VCaP (cell line): ENCODE measurements around the gene CCDC97.

Experiments used
- H3K27ac ChIP-seq: fragments of 450-650 bp; 2 replicates; pipeline ENCODE4 v1.5.1; 2017
- TF ChIP-seq, protein P1 (sequence below): fragments of 450-650 bp; conservative IDR thresholded peaks from 2 replicates; pipeline ENCODE4 v1.5.1; 2017; ENCODE audit warnings: mild to moderate bottlenecking, moderate library complexity

CCDC97 gene

DNA sequence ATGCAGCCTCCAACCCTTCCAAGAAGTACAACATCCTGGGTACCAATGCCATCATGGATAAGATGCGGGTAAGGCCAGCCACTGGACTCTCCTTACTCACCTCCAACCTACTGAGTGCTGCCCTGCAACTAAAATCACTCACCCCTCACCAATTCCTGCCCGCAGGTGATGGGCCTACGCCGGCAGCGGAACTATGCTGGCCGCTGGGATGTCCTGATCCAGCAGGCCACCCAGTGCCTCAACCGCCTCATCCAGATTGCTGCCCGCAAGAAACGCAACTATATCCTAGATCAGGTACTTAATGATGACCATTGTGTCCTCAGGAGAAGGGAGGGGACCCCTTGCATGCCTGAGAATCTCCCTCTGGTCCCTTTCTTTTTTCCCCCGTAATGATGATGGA lies 15.6 kb upstream of the CCDC97 start:
- H3K27ac ChIP-seq, result no peak overlapping the region

GRCh38 chr19:41295499-41295898 lies 14.5 kb upstream of the CCDC97 start:
- TF ChIP-seq, protein P1, sequence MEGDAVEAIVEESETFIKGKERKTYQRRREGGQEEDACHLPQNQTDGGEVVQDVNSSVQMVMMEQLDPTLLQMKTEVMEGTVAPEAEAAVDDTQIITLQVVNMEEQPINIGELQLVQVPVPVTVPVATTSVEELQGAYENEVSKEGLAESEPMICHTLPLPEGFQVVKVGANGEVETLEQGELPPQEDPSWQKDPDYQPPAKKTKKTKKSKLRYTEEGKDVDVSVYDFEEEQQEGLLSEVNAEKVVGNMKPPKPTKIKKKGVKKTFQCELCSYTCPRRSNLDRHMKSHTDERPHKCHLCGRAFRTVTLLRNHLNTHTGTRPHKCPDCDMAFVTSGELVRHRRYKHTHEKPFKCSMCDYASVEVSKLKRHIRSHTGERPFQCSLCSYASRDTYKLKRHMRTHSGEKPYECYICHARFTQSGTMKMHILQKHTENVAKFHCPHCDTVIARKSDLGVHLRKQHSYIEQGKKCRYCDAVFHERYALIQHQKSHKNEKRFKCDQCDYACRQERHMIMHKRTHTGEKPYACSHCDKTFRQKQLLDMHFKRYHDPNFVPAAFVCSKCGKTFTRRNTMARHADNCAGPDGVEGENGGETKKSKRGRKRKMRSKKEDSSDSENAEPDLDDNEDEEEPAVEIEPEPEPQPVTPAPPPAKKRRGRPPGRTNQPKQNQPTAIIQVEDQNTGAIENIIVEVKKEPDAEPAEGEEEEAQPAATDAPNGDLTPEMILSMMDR, result no peak
- peak overlapping the region; percentile 4; the same call in 1 of the 2 replicates for H3K27ac ChIP-seq

More for the DNA sequence above, 15.6 kb upstream of the CCDC97 start:
- TF ChIP-seq, protein P1, result no peak

GRCh38 chr19:41296433-41296871 lies 13.5 kb upstream of the CCDC97 start:
- TF ChIP-seq, protein P1, result no peak
- peak overlapping the region; percentile 24 for H3K27ac ChIP-seq

DNA sequence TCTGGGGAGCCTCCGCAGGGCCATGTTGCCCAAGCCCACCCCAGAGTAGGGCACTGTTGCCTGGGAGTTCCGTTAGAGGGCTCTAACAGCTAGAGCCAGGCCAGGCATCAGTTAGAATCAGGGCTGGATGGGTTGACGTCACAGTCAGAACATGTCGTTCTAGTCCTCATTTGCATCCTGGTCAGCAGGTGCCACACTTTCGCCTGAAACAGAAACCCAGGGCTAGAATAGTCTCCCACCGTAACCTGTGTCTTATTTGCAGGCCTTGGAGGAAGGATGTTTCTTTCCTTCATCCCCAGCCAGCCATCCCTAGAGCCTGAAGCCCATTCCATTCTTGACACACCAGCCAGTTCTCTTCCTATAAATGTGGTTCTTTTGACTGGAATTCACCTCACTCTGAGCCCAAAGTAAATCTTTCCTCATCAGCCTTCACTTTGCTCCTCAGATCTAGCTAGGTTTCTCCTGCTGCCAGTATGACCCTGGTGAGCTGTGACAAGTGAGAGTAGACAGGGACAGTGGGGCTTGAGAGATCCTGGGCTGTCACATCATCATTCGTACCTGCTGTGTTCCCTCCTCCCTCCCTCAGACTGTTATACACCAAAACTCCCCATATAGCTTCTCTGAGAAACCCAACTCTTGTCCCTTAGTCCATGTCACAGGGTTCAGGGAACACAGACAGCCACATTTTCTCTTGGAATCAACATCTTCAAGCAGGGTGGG lies 12.2 kb upstream of the CCDC97 start:
- TF ChIP-seq, protein P1, result no peak
- H3K27ac ChIP-seq, result no peak overlapping the region

GRCh38 chr19:41298348-41298964 lies 11.5 kb upstream of the CCDC97 start:
- no peak overlapping the region for H3K27ac ChIP-seq
- TF ChIP-seq, protein P1, result no peak

- TF ChIP-seq, protein P1, result no peak
- no peak overlapping the region for H3K27ac ChIP-seq
Observed at GRCh38 chr19:41299046-41299754, 10.8 kb upstream of the CCDC97 start.

DNA sequence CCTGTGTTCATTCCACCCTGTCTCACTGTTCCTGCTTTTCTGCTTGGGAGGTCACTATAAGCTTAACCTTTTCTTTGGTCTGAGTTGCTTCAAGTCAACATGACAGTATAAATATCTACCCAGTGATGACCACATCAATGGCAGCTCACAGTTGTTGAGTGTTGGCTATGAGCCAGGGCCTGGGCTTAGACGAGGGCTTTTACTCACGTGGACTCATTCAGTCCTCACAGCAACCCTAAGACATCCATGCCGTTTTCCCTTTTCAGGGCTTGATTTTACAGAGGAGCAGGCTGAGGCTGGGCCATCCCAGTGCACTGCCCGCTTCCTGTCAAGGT lies 10.2 kb upstream of the CCDC97 start:
- TF ChIP-seq, protein P1, result no peak
- no peak overlapping the region for H3K27ac ChIP-seq
